Stimulated activated naive CD8-positive, alpha-beta T cell treated with anti-CD3 and anti-CD28 coated beads, Interleukin-15, amount 100 ng/mL, for 72 hours (primary cell): ENCODE results near the gene SH2B2.

Experiments used
- ATAC-seq: fragments of 150-1000 bp; cut with Tn5 transposase; 2 replicates; pipeline ENCODE4 v1.10.0; 2021; ENCODE audit warnings: mild to moderate bottlenecking, moderate library complexity
- DNase-seq, 2 donors: peaks; one replicate each; pipeline ENCODE4 v3.0.0; 2021 to 2022
- H3K27ac Mint-ChIP-seq, 2 donors: one replicate each; pipeline ENCODE4 v1.8.0; 2022; ENCODE audit warnings: mild to moderate bottlenecking in 2 of 2, mixed read lengths in 2 of 2, moderate library complexity in 2 of 2
- H3K27me3 Mint-ChIP-seq: one replicate; pipeline ENCODE4 v1.8.0; 2022; ENCODE audit warnings: mixed read lengths
- H3K4me1 Mint-ChIP-seq: one replicate; pipeline ENCODE4 v1.8.0; 2022; ENCODE audit warnings: mild to moderate bottlenecking, mixed read lengths
- H3K4me3 Mint-ChIP-seq, 2 donors: one replicate each; pipeline ENCODE4 v1.8.0; 2022; ENCODE audit warnings: mild to moderate bottlenecking in 2 of 2, mixed read lengths in 2 of 2, moderate library complexity in 1 of 2
- H3K9me3 Mint-ChIP-seq, 2 donors: one replicate each; pipeline ENCODE4 v1.8.0; 2022; ENCODE audit warnings: mixed read lengths in 2 of 2

Gene SH2B2

GRCh38 chr7:102286237-102287110 is at the start of gene SH2B2:
SH2B2 (plus strand) TSS chr7:102286868; CDS start chr7:102300551, 13,683 bp downstream.
- H3K4me3 Mint-ChIP-seq, result peak within 1 kb of the TSS; percentile 61 to 79
- DNase-seq (peak; percentile 41 to 55), ATAC-seq (peak; percentile 31)
- no peak within 1 kb of the TSS for H3K27ac Mint-ChIP-seq
- H3K4me1 Mint-ChIP-seq, result peaks cover 55% of the 10 kb centered on the region
- H3K27me3 Mint-ChIP-seq, result peaks cover 32% of the 10 kb centered on the region
- H3K9me3 Mint-ChIP-seq, result no peaks in the 10 kb centered on the region

GRCh38 chr7:102239206-102239820 is 47.4 kb upstream of the SH2B2 start:
- Mint-ChIP-seq H3K4me3 (no peak overlapping the region), H3K27me3 (no peaks in the 10 kb centered on the region), H3K27ac (no peak overlapping the region), H3K4me1 (no peaks in the 10 kb centered on the region), H3K9me3 (no peaks in the 10 kb centered on the region)
- ATAC-seq, result no peak
- DNase-seq, result no peak

GRCh38 chr7:102241431-102241830 is 45.2 kb upstream of the SH2B2 start:
- no peaks in the 10 kb centered on the region for H3K27me3 Mint-ChIP-seq
- DNase-seq (no peak), ATAC-seq (no peak)
- no peaks in the 10 kb centered on the region for H3K4me1 Mint-ChIP-seq
- no peak overlapping the region for H3K27ac Mint-ChIP-seq
- no peak overlapping the region for H3K4me3 Mint-ChIP-seq
- H3K9me3 Mint-ChIP-seq, result no peaks in the 10 kb centered on the region

- ATAC-seq (no peak), DNase-seq (no peak)
- no peaks in the 10 kb centered on the region for H3K27me3 Mint-ChIP-seq
- no peaks in the 10 kb centered on the region for H3K9me3 Mint-ChIP-seq
- H3K4me1 Mint-ChIP-seq, result no peaks in the 10 kb centered on the region
- H3K4me3 Mint-ChIP-seq, result no peak overlapping the region
- H3K27ac Mint-ChIP-seq, result no peak overlapping the region
Observed at GRCh38 chr7:102244601-102245000, 42.1 kb upstream of the SH2B2 start.

- Mint-ChIP-seq H3K4me1 (no peaks in the 10 kb centered on the region), H3K9me3 (no peaks in the 10 kb centered on the region), H3K27me3 (no peaks in the 10 kb centered on the region), H3K4me3 (no peak overlapping the region), H3K27ac (no peak overlapping the region)
- peak; percentile 34 for ATAC-seq
- no peak for DNase-seq
Observed at GRCh38 chr7:102248081-102248455, 38.6 kb upstream of the SH2B2 start.

GRCh38 chr7:102248456-102249395 is 37.9 kb upstream of the SH2B2 start:
- H3K27me3 Mint-ChIP-seq, result no peaks in the 10 kb centered on the region
- peak; percentile 73 for ATAC-seq

GRCh38 chr7:102251531-102252365 is 34.9 kb upstream of the SH2B2 start:
- no peak for ATAC-seq
- no peaks in the 10 kb centered on the region for H3K4me1 Mint-ChIP-seq
- DNase-seq, result no peak
- H3K9me3 Mint-ChIP-seq, result no peaks in the 10 kb centered on the region
- no peaks in the 10 kb centered on the region for H3K27me3 Mint-ChIP-seq
- H3K27ac Mint-ChIP-seq, result no peak overlapping the region
- H3K4me3 Mint-ChIP-seq, result no peak overlapping the region

More at GRCh38 chr7:102248456-102249395, 37.9 kb upstream of the SH2B2 start:
- no peaks in the 10 kb centered on the region for H3K9me3 Mint-ChIP-seq
- no peak for DNase-seq
- no peak overlapping the region for H3K27ac Mint-ChIP-seq
- no peaks in the 10 kb centered on the region for H3K4me1 Mint-ChIP-seq
- no peak overlapping the region for H3K4me3 Mint-ChIP-seq

- ATAC-seq (no peak), DNase-seq (no peak)
- Mint-ChIP-seq H3K27me3 (no peaks in the 10 kb centered on the region), H3K4me3 (no peak overlapping the region), H3K9me3 (no peaks in the 10 kb centered on the region), H3K27ac (no peak overlapping the region), H3K4me1 (no peaks in the 10 kb centered on the region)
Observed at GRCh38 chr7:102252366-102252982, 34.2 kb upstream of the SH2B2 start.

- DNase-seq, result no peak
- no peak for ATAC-seq
- H3K9me3 Mint-ChIP-seq, result no peaks in the 10 kb centered on the region
- H3K4me3 Mint-ChIP-seq, result no peak overlapping the region
- H3K27me3 Mint-ChIP-seq, result no peaks in the 10 kb centered on the region
- H3K27ac Mint-ChIP-seq, result peak overlapping the region in 1 of 2 donors; percentile 73
- H3K4me1 Mint-ChIP-seq, result no peaks in the 10 kb centered on the region
Observed at GRCh38 chr7:102253066-102253972, 33.3 kb upstream of the SH2B2 start.

GRCh38 chr7:102253973-102254370 is 32.7 kb upstream of the SH2B2 start:
- Mint-ChIP-seq H3K27me3 (no peaks in the 10 kb centered on the region), H3K4me1 (no peaks in the 10 kb centered on the region), H3K4me3 (no peak overlapping the region), H3K27ac (no peak overlapping the region), H3K9me3 (no peaks in the 10 kb centered on the region)
- no peak for ATAC-seq
- no peak for DNase-seq

- H3K27ac Mint-ChIP-seq, result no peak overlapping the region
- H3K4me3 Mint-ChIP-seq, result no peak overlapping the region
- no peaks in the 10 kb centered on the region for H3K27me3 Mint-ChIP-seq
- H3K4me1 Mint-ChIP-seq, result no peaks in the 10 kb centered on the region
- DNase-seq (no peak), ATAC-seq (no peak)
- H3K9me3 Mint-ChIP-seq, result no peaks in the 10 kb centered on the region
Observed at GRCh38 chr7:102254521-102254920, 32.1 kb upstream of the SH2B2 start.

GRCh38 chr7:102255501-102255900 is 31.2 kb upstream of the SH2B2 start:
- H3K4me1 Mint-ChIP-seq, result no peaks in the 10 kb centered on the region
- DNase-seq, result no peak
- no peaks in the 10 kb centered on the region for H3K27me3 Mint-ChIP-seq
- H3K4me3 Mint-ChIP-seq, result no peak overlapping the region
- no peak overlapping the region for H3K27ac Mint-ChIP-seq
- ATAC-seq, result no peak
- no peaks in the 10 kb centered on the region for H3K9me3 Mint-ChIP-seq

GRCh38 chr7:102255916-102256315 is 30.8 kb upstream of the SH2B2 start:
- Mint-ChIP-seq H3K9me3 (no peaks in the 10 kb centered on the region), H3K4me1 (no peaks in the 10 kb centered on the region), H3K27me3 (no peaks in the 10 kb centered on the region), H3K27ac (no peak overlapping the region), H3K4me3 (no peak overlapping the region)
- ATAC-seq (no peak), DNase-seq (no peak)
